RWPE2 (cell line): ENCODE data around the gene HSPA14.

Experiments used
- ATAC-seq: fragments of 200-7000 bp; cut with Tn5 transposase; 3 replicates; pipeline ENCODE4 v1.9.1; 2021; ENCODE audit warnings: low read depth
- DNase-seq: peaks from one replicate; pipeline ENCODE4 v3.0.0-alpha.2; 2020; ENCODE audit warnings: low spot score
- H3K27ac ChIP-seq: fragments of 450-650 bp; 2 replicates; pipeline ENCODE4 v1.5.1; 2017; ENCODE audit warnings: mild to moderate bottlenecking; ENCODE audit not compliant: poor library complexity, severe bottlenecking
- H3K27me3 ChIP-seq: fragments of 250-450 bp; sonication (Bioruptor Pico); 2 replicates; pipeline ENCODE4 v1.5.1; 2021; ENCODE audit warnings: mild to moderate bottlenecking, moderate library complexity; ENCODE audit not compliant: insufficient read depth, poor library complexity, severe bottlenecking
- H3K36me3 ChIP-seq: fragments of 250-450 bp; sonication (Bioruptor Pico); 2 replicates; pipeline ENCODE4 v1.5.1; 2020; ENCODE audit warnings: low read depth, mild to moderate bottlenecking, moderate library complexity
- H3K4me1 ChIP-seq: fragments of 250-450 bp; sonication (Bioruptor Pico); 2 replicates; pipeline ENCODE4 v1.5.1; 2021; ENCODE audit warnings: mild to moderate bottlenecking, moderate library complexity; ENCODE audit not compliant: insufficient read depth, poor library complexity, severe bottlenecking
- H3K4me3 ChIP-seq: fragments of 250-450 bp; sonication (Bioruptor Pico); 2 replicates; pipeline ENCODE4 v1.5.1; 2021; ENCODE audit warnings: mild to moderate bottlenecking, moderate library complexity; ENCODE audit not compliant: severe bottlenecking
- H3K9me3 ChIP-seq: fragments of 250-450 bp; sonication (Bioruptor Pico); 2 replicates; pipeline ENCODE4 v1.5.1; 2021; ENCODE audit warnings: mild to moderate bottlenecking, moderate library complexity; ENCODE audit not compliant: severe bottlenecking
- CTCF ChIP-seq: fragments of 450-650 bp; IDR thresholded peaks from one replicate; pipeline ENCODE4 v1.5.1; 2017; ENCODE audit warnings: mild to moderate bottlenecking, moderate library complexity; ENCODE audit not compliant: poor library complexity, severe bottlenecking

HSPA14 gene

GRCh38 chr10:14852236-14852635 is 14.1 kb downstream of the HSPA14 start:
- Histone ChIP-seq H3K4me1 (no peaks in the 10 kb centered on the region), H3K27me3 (no peaks in the 10 kb centered on the region), H3K9me3 (no peaks in the 10 kb centered on the region), H3K4me3 (no peak overlapping the region), H3K27ac (no peak overlapping the region), H3K36me3 (peaks cover 89% of the 10 kb centered on the region)
- TF ChIP-seq CTCF: no peak
- no peak for DNase-seq
- ATAC-seq: no peak

- Histone ChIP-seq H3K27me3 (no peaks in the 10 kb centered on the region), H3K4me1 (no peaks in the 10 kb centered on the region), H3K36me3 (peaks cover 94% of the 10 kb centered on the region), H3K9me3 (no peaks in the 10 kb centered on the region), H3K4me3 (no peak overlapping the region), H3K27ac (no peak overlapping the region)
- DNase-seq: no peak
- TF ChIP-seq CTCF: no peak
- no peak for ATAC-seq
These were observed 17.3 kb downstream of the HSPA14 start for GRCh38 chr10:14855453-14855852.

GRCh38 chr10:14858338-14858960 is 20.3 kb downstream of the HSPA14 start:
- no peak for DNase-seq
- Histone ChIP-seq H3K9me3 (no peaks in the 10 kb centered on the region), H3K36me3 (peaks cover 68% of the 10 kb centered on the region), H3K27ac (no peak overlapping the region), H3K4me3 (no peak overlapping the region), H3K4me1 (no peaks in the 10 kb centered on the region), H3K27me3 (no peaks in the 10 kb centered on the region)
- ATAC-seq: no peak
- TF ChIP-seq CTCF: no peak

GRCh38 chr10:14859043-14859442 is 20.9 kb downstream of the HSPA14 start:
- no peak overlapping the region for H3K27ac ChIP-seq
- H3K4me3 ChIP-seq: no peak overlapping the region
- peaks cover 62% of the 10 kb centered on the region for H3K36me3 ChIP-seq
- DNase-seq (no peak), ATAC-seq (no peak)
- H3K4me1 ChIP-seq: no peaks in the 10 kb centered on the region
- H3K27me3 ChIP-seq: no peaks in the 10 kb centered on the region
- TF ChIP-seq CTCF: no peak
- no peaks in the 10 kb centered on the region for H3K9me3 ChIP-seq

- DNase-seq: no peak
- no peaks in the 10 kb centered on the region for H3K27me3 ChIP-seq
- no peaks in the 10 kb centered on the region for H3K4me1 ChIP-seq
- no peaks in the 10 kb centered on the region for H3K9me3 ChIP-seq
- H3K36me3 ChIP-seq: peaks cover 55% of the 10 kb centered on the region
- no peak overlapping the region for H3K4me3 ChIP-seq
- no peak for TF ChIP-seq CTCF
- ATAC-seq: no peak
- no peak overlapping the region for H3K27ac ChIP-seq
These were observed 21.7 kb downstream of the HSPA14 start for GRCh38 chr10:14859775-14860174.
